Activated CD4-positive, CD25-positive, alpha-beta regulatory T cell treated with anti-CD3 and anti-CD28 coated beads, Interleukin-2, amount 50 U/mL, for 72 hours (primary cell): Measurements from ENCODE around the gene RIPOR2.

Experiments
- DNase-seq: peaks from one replicate; pipeline ENCODE4 v3.0.0; 2021

RIPOR2 gene

GRCh38 chr6:24838994-24839393 is 96.8 kb downstream of the RIPOR2 start:
- no peak for DNase-seq

DNA sequence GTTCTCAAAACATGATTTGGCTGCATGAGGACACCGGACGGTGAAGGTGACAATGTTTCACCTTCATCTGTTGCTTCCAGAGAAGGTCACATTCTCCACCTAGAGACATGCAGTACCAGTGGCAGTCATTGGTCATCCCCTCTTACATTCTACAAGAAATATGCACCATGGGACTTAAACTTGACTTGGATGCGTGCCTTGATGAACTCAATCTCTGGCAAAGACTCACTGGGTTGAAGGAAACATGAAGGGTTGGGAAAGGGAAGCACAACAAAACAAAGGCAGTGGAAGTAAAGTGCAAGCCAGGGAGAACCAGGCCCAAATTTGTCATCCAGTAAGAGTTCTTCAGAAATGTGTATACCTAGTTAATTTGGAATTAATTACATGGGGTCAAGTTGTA is 97.7 kb downstream of the RIPOR2 start:
- no peak for DNase-seq

GRCh38 chr6:24836109-24836508 is 99.7 kb downstream of the RIPOR2 start:
- no peak for DNase-seq

GRCh38 chr6:24833711-24834386 is 101.9 kb downstream of the RIPOR2 start:
- DNase-seq: no peak

GRCh38 chr6:24832794-24833193 is 103.0 kb downstream of the RIPOR2 start:
- DNase-seq: no peak

GRCh38 chr6:24831771-24832716 is 103.7 kb downstream of the RIPOR2 start:
- no peak for DNase-seq

- no peak for DNase-seq
Observed at GRCh38 chr6:24829657-24830056, 106.1 kb downstream of the RIPOR2 start.

DNA sequence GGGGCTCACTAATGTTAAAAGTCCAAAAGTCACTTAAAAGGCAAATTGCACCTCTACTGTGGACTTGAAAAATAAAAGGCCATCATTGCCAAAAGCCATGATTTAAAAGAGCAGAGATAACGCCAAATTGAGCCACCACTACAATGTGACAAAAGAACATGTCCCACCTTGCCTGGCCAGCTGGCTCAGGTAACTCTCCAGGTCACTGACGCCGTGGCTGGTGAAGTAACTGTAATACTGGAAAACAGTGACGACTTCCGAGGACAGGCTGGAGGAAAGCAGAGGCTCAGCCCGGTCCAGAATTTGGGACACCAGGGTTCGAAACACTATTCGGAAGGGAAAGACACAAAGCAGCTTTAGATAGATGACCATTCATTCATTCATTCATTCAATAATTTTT is 107.8 kb downstream of the RIPOR2 start:
- DNase-seq: no peak

- no peak for DNase-seq
Observed at GRCh38 chr6:24827162-24827561, 108.6 kb downstream of the RIPOR2 start.

DNA sequence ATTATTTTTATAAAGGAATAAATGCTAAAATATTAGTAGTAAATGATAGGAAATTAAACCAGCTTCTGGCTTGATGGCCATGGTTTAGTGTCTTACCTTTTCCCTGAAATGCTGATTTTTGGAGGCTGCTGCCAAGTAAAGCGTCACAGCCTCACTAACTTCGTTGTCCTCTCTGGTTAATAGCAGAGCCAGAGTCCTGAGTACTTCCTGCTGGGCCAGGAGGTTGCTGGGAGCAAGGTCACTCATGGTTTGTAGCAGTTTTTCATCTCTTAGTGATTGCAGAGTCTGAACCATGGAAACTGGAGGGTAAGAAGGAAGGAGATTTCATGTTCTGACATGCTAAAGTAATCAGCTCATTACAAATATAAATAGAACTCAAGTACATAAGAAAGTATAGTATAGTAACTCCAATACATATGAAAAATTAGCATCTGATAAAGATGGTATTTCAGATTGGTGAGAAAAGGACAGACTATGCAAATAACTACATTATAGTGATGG is 110.6 kb downstream of the RIPOR2 start:
- no peak for DNase-seq

DNA sequence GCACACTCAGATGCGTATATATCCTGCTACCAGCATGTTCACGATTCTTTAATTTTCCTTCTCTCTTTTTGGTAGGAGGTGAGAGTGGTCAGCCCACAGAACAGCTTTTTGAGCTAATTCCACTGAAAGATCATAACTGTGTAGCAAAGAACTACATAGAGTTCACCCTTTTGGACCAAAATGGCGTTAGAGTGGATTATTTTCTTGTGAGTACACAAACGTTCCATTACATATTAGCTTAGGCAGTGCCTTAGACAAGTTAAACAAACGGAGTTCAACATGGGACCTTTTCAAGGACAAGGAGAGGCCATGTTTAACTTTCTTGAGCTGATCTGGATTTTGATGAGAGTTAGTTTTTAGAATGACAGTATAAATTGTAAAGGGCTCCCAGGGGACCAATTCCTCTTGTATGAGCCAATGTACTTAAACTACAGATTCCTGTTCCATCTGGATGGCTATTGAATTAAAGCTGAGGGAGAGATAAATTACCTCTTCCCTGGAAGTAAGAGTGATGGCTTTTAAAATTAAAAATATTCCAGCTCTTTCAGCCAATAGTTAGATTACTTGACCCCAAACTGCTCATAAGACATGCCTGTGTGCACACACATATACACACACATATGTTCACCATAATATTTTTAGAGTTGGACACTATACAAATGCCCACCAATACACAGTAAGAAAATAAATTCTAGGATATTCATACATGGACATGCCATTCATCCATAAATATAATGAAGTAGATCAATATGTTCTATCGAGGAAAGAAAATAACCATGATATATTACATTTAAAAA is 111.4 kb downstream of the RIPOR2 start:
- no peak for DNase-seq

DNA sequence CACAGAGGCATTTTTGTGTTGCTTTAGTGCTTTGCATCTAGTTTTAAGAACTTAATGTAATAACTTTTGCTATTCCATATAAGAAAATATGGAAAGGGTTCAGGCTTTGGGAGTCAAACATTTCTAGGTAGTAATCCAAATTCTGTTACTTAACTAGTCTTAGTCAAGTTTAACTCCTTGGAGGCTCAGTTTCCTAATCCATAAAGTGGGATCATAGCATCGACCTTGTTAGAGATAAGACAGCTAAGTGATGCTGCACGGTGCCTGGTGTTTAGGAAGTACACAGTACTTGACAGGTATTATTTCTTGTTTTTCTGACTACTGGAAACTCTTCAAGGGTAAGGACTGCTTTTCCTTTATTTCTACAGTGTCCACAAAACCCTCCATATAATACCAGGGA is 112.6 kb downstream of the RIPOR2 start:
- no peak for DNase-seq

DNA sequence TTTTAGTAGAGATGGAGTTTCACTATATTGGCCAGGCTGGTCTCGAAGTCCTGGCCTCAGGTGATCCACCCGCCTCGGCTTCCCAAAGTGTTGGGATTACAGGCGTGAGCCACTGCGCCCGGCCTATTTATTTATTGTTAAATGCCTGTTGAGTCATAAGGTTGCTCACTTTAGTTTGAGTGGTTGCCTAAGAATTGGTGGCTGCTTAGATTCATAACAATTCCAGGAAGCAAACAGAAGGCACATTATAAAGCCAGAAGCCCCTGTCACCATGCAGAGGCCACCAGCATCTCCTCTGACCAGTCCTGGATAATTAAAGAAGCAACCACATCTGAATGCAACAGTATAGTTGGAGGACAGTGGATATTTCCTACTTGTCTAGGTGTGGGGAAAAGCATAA is 113.1 kb downstream of the RIPOR2 start:
- DNase-seq: no peak

DNA sequence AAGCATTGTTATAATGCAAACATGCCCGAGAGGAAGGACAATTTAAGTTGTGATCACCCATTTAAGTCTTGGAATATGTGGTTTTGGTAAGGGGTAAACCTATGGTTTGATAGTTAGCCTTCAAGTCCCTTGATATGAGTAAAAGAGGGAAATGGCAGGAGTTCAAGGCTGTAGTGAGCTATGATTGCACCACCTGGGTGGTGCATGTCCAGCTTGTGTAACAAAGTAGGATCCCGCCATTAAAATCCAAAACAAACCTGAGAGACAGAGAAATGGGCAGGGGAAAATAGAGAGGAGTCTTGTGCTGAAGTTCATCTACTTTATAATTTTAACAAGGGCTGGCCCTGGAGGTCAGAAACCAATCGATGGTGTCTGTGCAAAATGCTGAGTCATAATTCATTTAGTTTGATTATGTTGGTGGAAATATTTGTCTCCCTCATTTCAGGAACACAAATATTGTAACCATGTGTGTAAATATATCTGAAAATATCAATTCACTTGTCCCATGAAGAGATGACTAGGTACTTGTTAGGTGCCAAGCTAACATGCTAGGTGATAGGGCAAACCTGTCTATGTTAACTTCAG is 113.8 kb downstream of the RIPOR2 start:
- no peak for DNase-seq

- no peak for DNase-seq
Observed at GRCh38 chr6:24818346-24818745, 117.4 kb downstream of the RIPOR2 start.

DNA sequence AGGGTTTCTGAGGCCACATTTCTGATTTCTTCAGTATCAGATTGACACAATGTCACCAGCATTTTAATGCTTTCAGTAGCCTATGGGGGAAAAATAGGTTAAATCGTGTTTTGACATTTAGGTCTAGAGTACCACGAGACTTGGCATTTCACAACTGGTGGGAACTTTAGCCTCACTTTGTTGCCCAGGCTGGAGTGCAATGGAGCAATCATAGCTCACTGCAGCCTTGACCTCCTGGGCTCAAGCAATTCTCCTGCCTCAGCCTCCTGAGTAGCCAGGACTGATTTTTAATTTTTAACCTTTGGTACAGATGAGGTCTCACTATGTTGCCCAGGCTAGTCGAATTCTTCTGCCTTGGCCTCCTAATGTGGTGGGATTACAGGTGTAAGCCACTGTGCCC is 126.0 kb downstream of the RIPOR2 start:
- no peak for DNase-seq

GRCh38 chr6:24807584-24807983 is 128.2 kb downstream of the RIPOR2 start:
- no peak for DNase-seq

DNA sequence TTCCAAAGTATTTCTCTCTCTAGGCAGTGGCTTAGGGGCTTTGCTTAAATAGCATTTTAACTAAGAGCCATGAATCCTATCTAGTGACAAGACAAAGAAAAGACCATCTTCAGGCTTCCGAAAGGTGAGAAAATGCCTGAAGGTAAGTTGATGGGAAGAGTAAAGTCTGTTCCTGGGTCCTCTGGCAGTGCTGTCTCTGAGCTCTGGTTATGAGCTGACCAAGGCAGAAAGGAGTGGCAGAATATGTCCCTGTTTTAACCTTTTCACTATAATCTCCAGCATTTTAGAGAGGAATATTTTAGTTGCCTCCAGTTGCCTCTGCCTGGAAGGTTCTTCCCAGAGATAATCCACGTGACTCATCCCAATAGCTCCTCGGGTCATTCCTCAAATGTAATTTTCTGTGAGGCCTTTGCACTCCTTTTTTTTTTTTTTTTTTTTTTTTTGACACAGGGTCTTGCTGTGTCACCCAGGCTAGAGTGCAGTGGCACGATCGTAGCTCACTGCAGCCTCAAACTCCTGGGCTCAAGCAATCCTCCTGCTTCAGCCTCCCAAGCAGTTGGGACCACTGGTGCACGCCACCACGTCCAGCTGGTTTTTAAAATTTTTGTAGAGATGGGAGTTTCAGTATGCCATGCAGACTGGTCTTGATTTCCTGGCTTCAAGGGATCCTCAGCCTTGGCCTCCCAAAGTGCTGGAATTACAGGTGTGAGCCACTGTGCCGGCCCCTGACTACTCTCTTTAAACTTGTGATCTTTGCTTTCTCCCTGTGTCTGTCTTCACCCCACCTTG is 133.3 kb downstream of the RIPOR2 start:
- no peak for DNase-seq

DNA sequence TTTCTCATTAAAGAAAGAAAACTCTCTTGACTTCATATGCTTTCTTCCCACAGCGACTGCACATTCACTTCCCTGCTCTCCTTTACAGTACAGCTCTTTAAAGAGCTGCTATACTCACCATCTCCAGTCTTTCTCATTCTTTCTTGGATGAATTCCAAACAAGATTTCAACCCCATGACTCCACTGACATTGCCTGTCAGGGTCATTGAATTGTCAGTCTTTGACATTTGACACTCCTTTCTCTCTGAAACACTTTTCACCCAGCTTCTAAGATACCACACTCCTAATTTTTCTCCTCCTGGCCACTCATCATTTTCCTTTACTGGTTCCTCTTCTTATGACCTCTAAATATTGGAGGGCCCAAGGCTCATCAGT is 136.2 kb downstream of the RIPOR2 start:
- no peak for DNase-seq

DNA sequence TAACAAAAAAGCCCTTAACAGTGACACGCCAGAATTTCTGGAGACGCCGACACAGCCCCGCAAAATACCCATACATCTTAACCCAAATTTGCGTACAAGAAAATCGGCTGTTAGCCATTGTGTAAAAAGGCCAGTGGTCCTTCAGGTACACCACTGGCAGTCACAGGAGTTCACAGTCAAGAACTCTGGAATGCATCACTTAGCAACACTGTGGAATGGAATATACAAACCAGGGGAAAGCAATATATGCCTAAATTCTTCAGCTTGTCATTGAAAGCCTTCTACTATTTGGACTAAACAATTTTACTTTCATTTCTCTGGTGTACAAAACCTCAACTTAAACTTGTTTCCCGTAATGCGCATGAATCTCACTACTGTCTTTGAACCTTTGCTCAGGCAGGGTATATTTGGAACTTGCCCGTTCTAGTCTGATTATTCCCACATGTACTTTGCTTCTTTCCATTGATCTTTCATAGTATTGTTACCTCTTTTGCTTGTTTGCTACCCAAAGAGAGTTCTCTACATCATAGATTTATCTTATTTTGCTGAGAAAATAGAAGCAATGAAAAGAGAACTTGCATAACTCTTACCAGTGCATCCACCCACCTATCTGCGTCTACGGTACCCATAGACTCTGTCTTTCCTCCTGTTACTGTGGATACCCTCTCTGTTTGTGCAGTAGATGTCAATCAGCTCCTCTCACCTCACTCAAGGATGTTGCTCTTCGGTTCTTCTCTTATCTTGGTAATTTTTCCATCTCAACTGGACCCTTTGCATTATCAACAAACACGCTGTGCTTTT is 136.8 kb downstream of the RIPOR2 start, which contains the start of gene ARMH2:
TSS of gene ARMH2 (minus strand) at position 178 of the 801 bp plus-strand sequence. CDS start at position 118, 60 bp downstream.
- DNase-seq: no peak

- DNase-seq: no peak
Observed at GRCh38 chr6:24797596-24798216, 138.1 kb downstream of the RIPOR2 start.
